Sigmoid colon (tissue), 4 donors: ENCODE results near the gene NCOA4.

ENCODE experiments used
- CTCF ChIP-seq, 4 experiments: fragments of 450-650 bp in 3 of 4; fragments of 200-600 bp in 1 of 4; IDR thresholded peaks; one replicate each; pipeline ENCODE4 v1.5.1; 2016 to 2019; ENCODE audit warnings: antibody characterized with exemption in 4 of 4, mild to moderate bottlenecking in 3 of 4, moderate library complexity in 2 of 4
- EP300 ChIP-seq, 4 donors: sonication (generic); formaldehyde crosslinking; IDR thresholded peaks; one replicate each; pipeline ENCODE4 v1.6.1; 2017; ENCODE audit warnings: antibody characterized with exemption in 4 of 4
- POLR2AphosphoS5 ChIP-seq, 4 donors: sonication (generic); formaldehyde crosslinking; IDR thresholded peaks; one replicate each; pipeline ENCODE4 v1.6.1; 2017; ENCODE audit warnings: antibody characterized with exemption in 4 of 4

GRCh38 chr10:46077141-46077554, 46.7 kb upstream of the NCOA4 start:
- no peak for TF ChIP-seq CTCF (IDR thresholded peaks at IDR 0.05)
- no peak for TF ChIP-seq POLR2AphosphoS5 (IDR thresholded peaks at IDR 0.05)
- no peak for TF ChIP-seq EP300 (IDR thresholded peaks at IDR 0.05)
